ENCODE measurements around the gene EXOC3L4. TPM values are rescaled to one million over a fixed set of nuclear protein-coding genes. Genes with fewer than 3 reads are reported as not detected.
"Not testable (repeated sequence)": the region's sequence is repeated elsewhere in the genome, so short reads cannot be mapped to it uniquely, and the experiment has no call there.

The EXOC3L4 gene
- total and polyA plus RNA-seq, 10 donors: 2.0 to 39.2 (median 12.6) TPM

DNA sequence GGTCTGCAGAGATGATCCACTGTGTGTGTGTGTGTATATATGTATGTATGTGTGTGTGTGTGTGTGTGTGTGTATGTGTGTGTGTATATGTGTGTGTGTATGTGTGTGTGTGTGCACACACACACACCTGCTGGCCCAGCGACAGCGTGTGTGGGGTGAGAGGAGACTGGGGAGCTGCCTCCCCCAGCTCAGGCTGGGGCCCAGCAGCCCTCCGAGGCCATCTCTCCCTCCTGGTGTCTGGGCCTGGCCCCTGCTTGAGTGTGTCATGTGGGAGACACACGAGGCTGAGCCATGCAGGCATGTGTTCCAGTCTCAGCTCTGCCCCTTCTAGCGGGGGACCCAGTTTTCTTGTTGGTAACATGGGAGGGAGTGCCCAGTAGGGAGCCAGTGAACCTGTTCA lies 18.8 kb downstream of the EXOC3L4 start:
- Histone ChIP-seq H3K27ac (peak overlapping the region in 3 of 8 donors; percentile 0 to 99 (median 74)), H3K4me1 (peaks cover 14 to 94% (median 61%) of the 10 kb centered on the region in 6 donors), H3K27me3 (replicated peaks in 1 of 7) (no peaks in the 10 kb centered on the region), H3K4me3 (no peak overlapping the region), H3K9me3 (no peaks in the 10 kb centered on the region), H3K36me3 (no peaks in the 10 kb centered on the region)
- no peak for TF ChIP-seq POLR2AphosphoS5 (IDR thresholded peaks at IDR 0.05)
- TF ChIP-seq, protein P1, sequence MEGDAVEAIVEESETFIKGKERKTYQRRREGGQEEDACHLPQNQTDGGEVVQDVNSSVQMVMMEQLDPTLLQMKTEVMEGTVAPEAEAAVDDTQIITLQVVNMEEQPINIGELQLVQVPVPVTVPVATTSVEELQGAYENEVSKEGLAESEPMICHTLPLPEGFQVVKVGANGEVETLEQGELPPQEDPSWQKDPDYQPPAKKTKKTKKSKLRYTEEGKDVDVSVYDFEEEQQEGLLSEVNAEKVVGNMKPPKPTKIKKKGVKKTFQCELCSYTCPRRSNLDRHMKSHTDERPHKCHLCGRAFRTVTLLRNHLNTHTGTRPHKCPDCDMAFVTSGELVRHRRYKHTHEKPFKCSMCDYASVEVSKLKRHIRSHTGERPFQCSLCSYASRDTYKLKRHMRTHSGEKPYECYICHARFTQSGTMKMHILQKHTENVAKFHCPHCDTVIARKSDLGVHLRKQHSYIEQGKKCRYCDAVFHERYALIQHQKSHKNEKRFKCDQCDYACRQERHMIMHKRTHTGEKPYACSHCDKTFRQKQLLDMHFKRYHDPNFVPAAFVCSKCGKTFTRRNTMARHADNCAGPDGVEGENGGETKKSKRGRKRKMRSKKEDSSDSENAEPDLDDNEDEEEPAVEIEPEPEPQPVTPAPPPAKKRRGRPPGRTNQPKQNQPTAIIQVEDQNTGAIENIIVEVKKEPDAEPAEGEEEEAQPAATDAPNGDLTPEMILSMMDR (IDR thresholded peaks at IDR 0.05 in 8 of 11, conservative IDR thresholded peaks at IDR 0.05 in 3 of 11): no peak
- intact Hi-C loops (cut with DNase I; ENCODE audit: low total_unique reads): no loop called here
- no peak for DNase-seq
- WGBS, 5 donors: 62 to 68% (median 64%) methylated on average over 5 of the region's 5 CpGs

DNA sequence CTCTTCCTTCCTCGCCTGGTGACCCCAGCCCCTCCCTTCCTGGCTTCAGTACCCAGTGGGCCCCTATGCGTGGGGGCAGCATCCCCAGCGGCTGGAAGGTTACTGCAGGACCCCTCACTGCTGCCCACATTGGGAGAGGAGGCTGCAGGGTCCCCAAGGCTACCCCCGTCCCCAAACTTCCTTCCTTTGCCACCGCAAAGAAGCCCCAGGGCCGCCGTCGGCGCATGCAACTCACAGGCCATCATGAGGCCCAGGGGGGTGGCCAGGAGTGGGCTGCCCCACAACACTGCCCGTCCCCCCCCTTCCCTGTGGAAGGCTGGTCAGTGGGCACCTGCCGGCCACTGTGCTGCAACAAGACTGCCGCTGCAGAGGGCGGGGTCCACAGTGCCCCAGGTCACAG lies 19.2 kb downstream of the EXOC3L4 start:
- no peak for DNase-seq
- Histone ChIP-seq H3K36me3 (no peaks in the 10 kb centered on the region), H3K27me3 (replicated peaks in 1 of 7) (no peaks in the 10 kb centered on the region), H3K27ac (peak overlapping the region in 1 of 8 donors; percentile 99), H3K4me1 (peaks cover 19 to 94% (median 64%) of the 10 kb centered on the region in 6 donors), H3K4me3 (no peak overlapping the region), H3K9me3 (no peaks in the 10 kb centered on the region)
- TF ChIP-seq POLR2AphosphoS5 (IDR thresholded peaks at IDR 0.05) (peak in 1 of 3 donors; percentile 14), POLR2A (IDR thresholded peaks at IDR 0.05) (no peak)
- intact Hi-C loops (cut with DNase I; ENCODE audit: low total_unique reads): no loop called here
- WGBS, 5 donors: 27 to 56% (median 40%) methylated on average over 3 to 13 of the region's 13 CpGs

DNA sequence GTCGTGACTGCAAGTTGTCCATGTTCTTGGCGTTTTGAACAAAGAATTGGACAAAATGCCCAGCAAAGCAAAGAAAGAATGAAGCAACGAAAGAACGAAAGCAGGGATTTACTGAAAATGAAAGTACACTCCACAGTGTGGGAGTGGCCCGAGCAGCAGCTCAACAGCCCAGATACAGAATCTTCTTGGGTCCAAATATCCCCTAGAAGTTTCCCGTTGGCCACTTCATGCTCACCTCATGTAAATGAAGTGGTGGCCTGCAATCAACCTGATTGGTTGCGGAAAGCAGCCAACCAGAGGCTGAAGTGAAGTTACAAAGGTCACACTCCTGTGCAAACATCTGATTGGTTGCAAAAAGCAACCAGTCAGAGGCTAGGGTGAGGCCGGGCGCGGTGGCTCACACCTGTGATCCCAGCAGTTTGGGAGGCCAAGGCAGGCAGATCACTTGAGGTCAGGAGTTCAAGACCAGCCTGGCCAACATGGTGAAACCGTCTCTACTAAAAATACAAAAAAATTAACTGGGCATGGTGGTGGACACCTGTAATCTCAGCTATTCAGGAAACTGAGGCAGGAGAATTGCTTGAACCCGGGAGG lies 20.7 kb downstream of the EXOC3L4 start:
- intact Hi-C loops (cut with DNase I; ENCODE audit: low total_unique reads); H3K27me3 ChIP-seq (replicated peaks in 1 of 7); H3K36me3 ChIP-seq; DNase-seq; H3K9me3 ChIP-seq: not testable (repeated sequence)
- Histone ChIP-seq H3K4me1 (peaks cover 19 to 100% (median 73%) of the 10 kb centered on the region in 6 donors), H3K4me3 (peak overlapping the region in 4 of 8 donors; percentile 2 to 46 (median 20)), H3K27ac (peak overlapping the region; percentile 20 to 99 (median 68))
- WGBS, 5 donors: 45 to 60% (median 52%) methylated on average over 12 of the region's 12 CpGs

DNA sequence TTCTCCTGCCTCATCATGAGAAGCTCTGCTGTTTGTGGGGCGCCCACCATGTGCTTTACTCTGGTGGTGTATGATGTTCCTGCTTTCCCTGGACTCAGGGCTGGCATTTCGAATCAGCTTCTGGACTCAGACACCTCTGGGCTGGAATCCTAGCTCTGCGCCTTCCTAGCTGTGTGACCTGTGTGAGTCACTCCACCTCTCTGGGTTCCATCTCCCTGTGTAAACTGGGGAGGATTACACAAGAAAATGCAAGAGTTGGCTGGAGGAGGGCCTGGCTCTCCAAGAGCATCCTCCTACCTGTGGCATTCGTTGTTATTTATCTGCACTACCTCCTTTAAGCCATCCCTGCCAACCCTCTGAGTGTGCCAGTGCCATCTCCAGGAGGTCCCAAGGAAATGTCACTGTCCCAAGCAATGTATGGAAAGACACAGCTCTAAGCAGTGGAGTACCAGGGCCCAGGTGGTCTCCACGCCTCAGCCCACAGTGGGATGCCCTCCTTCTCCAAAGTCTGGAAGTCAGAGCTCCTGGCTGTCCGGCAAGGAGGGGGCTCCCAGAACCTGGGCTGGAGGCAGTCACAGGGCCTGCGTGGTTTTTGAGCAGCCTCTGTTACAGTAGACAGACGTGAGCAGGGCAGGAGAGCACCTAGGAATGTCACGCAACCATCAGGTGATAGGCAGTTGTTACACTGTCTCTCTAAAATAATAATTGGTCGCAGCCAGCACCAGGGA lies 21.5 kb downstream of the EXOC3L4 start:
- Histone ChIP-seq H3K27ac (peak overlapping the region in 7 of 8 donors; percentile 48 to 99 (median 69)), H3K27me3 (replicated peaks in 1 of 7) (peaks cover 0 to under 1% (median 0%) of the 10 kb centered on the region in 7 donors), H3K4me3 (no peak overlapping the region), H3K4me1 (peaks cover 26 to 100% (median 72%) of the 10 kb centered on the region in 6 donors), H3K36me3 (no peaks in the 10 kb centered on the region), H3K9me3 (no peaks in the 10 kb centered on the region)
- DNase-seq: no peak
- WGBS, 5 donors: 89 to 96% (median 93%) methylated on average over 10 of the region's 10 CpGs
- TF ChIP-seq, protein P1 (IDR thresholded peaks at IDR 0.05 in 8 of 11, conservative IDR thresholded peaks at IDR 0.05 in 3 of 11): no peak
- no peak for TF ChIP-seq POLR2A (IDR thresholded peaks at IDR 0.05)
- TF ChIP-seq POLR2AphosphoS5 (IDR thresholded peaks at IDR 0.05): no peak
- intact Hi-C loops (cut with DNase I; ENCODE audit: low total_unique reads): no loop called here

DNA sequence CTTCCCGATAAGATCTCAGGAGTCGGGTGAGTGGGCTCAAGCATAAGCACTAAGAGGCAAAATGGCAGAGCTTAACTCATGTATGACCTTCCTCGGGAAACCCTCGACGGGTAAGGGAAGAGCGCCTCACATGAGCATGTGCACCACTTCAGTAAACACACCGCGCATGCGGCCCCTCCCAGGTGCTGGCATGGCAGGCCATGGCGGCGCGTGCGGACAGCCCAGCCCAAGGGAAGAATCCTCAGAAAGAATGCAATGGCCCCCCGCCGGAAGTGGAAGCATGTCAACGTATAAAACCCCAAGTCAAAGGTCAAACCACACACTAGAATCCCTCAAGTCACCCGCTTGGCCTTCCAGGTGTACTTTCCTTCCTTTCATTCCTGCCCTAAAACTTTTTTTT lies 22.1 kb downstream of the EXOC3L4 start:
- no peak for DNase-seq
- no peaks in the 10 kb centered on the region for H3K9me3 ChIP-seq
- peak overlapping the region in 3 of 8 donors; percentile 66 to 99 (median 69) for H3K27ac ChIP-seq
- WGBS, 5 donors: 82 to 92% (median 86%) methylated on average over 16 to 17 of the region's 17 CpGs
- peaks cover 0 to 6% (median 0%) of the 10 kb centered on the region in 7 donors for H3K27me3 ChIP-seq (replicated peaks in 1 of 7)
- peaks cover 26 to 100% (median 73%) of the 10 kb centered on the region in 6 donors for H3K4me1 ChIP-seq
- H3K36me3 ChIP-seq: no peaks in the 10 kb centered on the region
- no peak overlapping the region for H3K4me3 ChIP-seq
- TF ChIP-seq, protein P1 (IDR thresholded peaks at IDR 0.05 in 8 of 11, conservative IDR thresholded peaks at IDR 0.05 in 3 of 11): no peak
- TF ChIP-seq POLR2A (IDR thresholded peaks at IDR 0.05): no peak
- TF ChIP-seq POLR2AphosphoS5 (IDR thresholded peaks at IDR 0.05): peak in 1 of 3 donors; percentile 32
- intact Hi-C loops (cut with DNase I; ENCODE audit: low total_unique reads): no loop called here

DNA sequence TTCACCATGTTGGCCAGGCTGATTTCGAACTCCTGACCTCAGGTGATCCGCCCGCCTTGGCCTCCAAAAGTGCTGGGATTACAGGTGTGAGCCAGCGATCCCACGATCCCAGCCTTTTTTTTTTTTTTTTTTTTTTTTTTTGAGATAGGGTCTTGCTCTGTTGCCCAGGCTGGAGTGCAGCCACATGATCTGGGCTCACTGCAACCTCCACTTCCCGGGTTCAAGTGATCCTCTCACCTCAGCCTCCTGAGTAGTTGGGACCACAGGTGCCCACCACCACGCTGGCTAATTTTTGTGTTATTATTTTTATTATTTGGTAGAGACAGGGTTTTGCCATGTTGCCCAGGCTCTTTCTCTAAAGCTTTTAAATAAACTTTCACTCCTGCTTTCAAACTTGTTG lies 23.0 kb downstream of the EXOC3L4 start:
- intact Hi-C loops (cut with DNase I; ENCODE audit: low total_unique reads); H3K36me3 ChIP-seq; DNase-seq; H3K4me3 ChIP-seq; H3K9me3 ChIP-seq: not testable (repeated sequence)
- 90 to 96% (median 94%) methylated on average over 7 of the region's 7 CpGs for WGBS, 5 donors
- H3K27me3 ChIP-seq (replicated peaks in 1 of 7): peaks cover 0 to 15% (median under 1%) of the 10 kb centered on the region in 7 donors
- H3K4me1 ChIP-seq: peaks cover 26 to 100% (median 73%) of the 10 kb centered on the region in 6 donors
- peak overlapping the region in 7 of 8 donors; percentile 63 to 99 (median 95) for H3K27ac ChIP-seq
